Spleen (tissue), 7 donors: ENCODE data around the gene RCN2.

Experiments
- CTCF ChIP-seq, 11 experiments: fragments of 200-600 bp in 7 of 11; fragments of 450-650 bp in 4 of 11; sonication (generic) in 4 of 11; IDR thresholded peaks in 8 of 11; conservative IDR thresholded peaks in 3 of 11; 1 replicate in 7 of 11; 2 replicates in 4 of 11; pipeline versions ENCODE4 v1.4.0 to v1.8.0; 2016 to 2021; ENCODE audit warnings: antibody characterized with exemption in 11 of 11, inconsistent platforms in 4 of 11, mild to moderate bottlenecking in 1 of 11
- POLR2A ChIP-seq, 3 donors: fragments of 450-650 bp; IDR thresholded peaks; one replicate each; pipeline ENCODE4 v1.5.1; 2017; ENCODE audit warnings: antibody characterized with exemption in 3 of 3, mild to moderate bottlenecking in 1 of 3
- POLR2AphosphoS5 ChIP-seq, 3 donors: sonication (generic); formaldehyde crosslinking; IDR thresholded peaks; one replicate each; pipeline ENCODE4 v1.5.1; 2017; ENCODE audit warnings: antibody characterized with exemption in 3 of 3
- donor health status: DM: no; HTN: no; CAD: no; lungs with moderate emphysema.
- donor health status: DM: no; HTN: no; CAD: no.
- donor health status: DM: no; HTN: no; CAD: no.

- TF ChIP-seq CTCF (IDR thresholded peaks at IDR 0.05 in 8 of 11, conservative IDR thresholded peaks at IDR 0.05 in 3 of 11): no peak
- no peak for TF ChIP-seq POLR2A (IDR thresholded peaks at IDR 0.05)
- TF ChIP-seq POLR2AphosphoS5 (IDR thresholded peaks at IDR 0.05): no peak
Measured at GRCh38 chr15:76932135-76932966, 802 bp downstream of the RCN2 start.
